Measurements from ENCODE around the gene ECE2. TPM values are rescaled to one million over a fixed set of nuclear protein-coding genes. Genes with fewer than 3 reads are reported as not detected.

Gene ECE2
- total and polyA plus RNA-seq, 10 donors: not detected

DNA sequence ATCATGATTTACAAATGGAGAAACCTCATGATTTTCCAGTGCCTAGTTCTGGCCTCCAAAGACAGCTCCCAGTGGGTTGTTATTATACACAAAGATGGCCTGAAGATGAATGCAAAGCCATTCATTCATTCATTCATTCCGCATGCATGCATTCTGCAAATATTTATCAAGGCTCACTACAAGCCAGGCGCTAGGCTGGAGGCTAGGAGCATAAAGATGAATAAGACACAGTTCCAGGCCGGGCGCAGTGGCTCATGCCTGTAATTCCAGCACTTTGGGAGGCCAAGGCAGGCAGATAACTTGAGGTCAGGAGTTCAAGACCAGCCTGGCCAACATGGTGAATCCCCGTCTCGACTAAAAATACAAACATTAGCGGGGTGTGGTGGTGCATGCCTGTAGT is 20.8 kb downstream of the ECE2 start:
- WGBS, 5 donors: 77 to 92% (median 79%) methylated on average over 7 of the region's 7 CpGs
- peak; percentile 48 for DNase-seq
- Histone ChIP-seq H3K4me3 (no peak overlapping the region), H3K4me1 (peaks cover 14 to 32% (median 26%) of the 10 kb centered on the region in 6 donors), H3K27ac (no peak overlapping the region), H3K27me3 (replicated peaks in 1 of 7) (peaks cover 0 to 5% (median 0%) of the 10 kb centered on the region in 7 donors), H3K36me3 (peaks cover 0 to 17% (median 13%) of the 10 kb centered on the region in 6 donors), H3K9me3 (no peaks in the 10 kb centered on the region)
- intact Hi-C loops (cut with DNase I; ENCODE audit: low total_unique reads): no loop called here
- TF ChIP-seq POLR2AphosphoS5 (IDR thresholded peaks at IDR 0.05): no peak
- TF ChIP-seq POLR2A (IDR thresholded peaks at IDR 0.05): no peak
- TF ChIP-seq, protein P1, sequence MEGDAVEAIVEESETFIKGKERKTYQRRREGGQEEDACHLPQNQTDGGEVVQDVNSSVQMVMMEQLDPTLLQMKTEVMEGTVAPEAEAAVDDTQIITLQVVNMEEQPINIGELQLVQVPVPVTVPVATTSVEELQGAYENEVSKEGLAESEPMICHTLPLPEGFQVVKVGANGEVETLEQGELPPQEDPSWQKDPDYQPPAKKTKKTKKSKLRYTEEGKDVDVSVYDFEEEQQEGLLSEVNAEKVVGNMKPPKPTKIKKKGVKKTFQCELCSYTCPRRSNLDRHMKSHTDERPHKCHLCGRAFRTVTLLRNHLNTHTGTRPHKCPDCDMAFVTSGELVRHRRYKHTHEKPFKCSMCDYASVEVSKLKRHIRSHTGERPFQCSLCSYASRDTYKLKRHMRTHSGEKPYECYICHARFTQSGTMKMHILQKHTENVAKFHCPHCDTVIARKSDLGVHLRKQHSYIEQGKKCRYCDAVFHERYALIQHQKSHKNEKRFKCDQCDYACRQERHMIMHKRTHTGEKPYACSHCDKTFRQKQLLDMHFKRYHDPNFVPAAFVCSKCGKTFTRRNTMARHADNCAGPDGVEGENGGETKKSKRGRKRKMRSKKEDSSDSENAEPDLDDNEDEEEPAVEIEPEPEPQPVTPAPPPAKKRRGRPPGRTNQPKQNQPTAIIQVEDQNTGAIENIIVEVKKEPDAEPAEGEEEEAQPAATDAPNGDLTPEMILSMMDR (IDR thresholded peaks at IDR 0.05 in 8 of 11, conservative IDR thresholded peaks at IDR 0.05 in 3 of 11): no peak

DNA sequence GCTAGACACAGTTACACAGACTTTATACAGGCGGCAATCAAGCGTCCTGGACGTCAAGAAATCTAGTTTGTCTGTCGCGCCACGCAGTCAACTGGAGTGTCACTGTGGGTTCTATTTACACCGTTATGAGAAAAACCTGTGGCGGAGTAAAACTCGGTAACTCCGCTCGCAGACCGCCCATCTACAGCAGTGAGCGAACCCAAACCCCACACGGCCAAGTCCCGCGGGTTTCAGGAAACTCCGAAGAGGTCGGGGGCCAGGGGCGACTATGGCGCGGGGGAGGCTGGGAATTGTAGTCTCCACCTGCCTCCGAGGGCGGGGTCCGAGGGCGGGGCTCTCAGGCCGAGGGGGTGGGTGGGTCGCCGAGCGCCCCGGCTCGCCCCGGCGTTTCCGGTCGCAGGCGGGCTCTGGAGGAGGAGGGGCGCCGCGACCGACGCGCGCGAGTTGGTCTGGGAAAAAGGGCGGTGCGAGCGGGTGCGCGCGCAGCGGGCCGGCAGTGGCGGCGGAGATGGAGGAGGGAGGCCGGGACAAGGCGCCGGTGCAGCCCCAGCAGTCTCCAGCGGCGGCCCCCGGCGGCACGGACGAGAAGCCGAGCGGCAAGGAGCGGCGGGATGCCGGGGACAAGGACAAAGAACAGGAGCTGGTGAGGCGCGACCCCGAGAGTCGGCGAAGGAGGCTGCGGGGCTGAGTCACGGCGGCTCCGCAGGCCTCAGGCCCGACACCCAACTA is 23.1 kb downstream of the ECE2 start, which contains the start of gene PSMD2:
TSS of gene PSMD2 (plus strand) at position 483 of the 729 bp plus-strand sequence. CDS start at position 509, 26 bp downstream.
- intact Hi-C loops (cut with DNase I; ENCODE audit: low total_unique reads): no loop called here
- Histone ChIP-seq H3K27ac (peak within 1 kb of the TSS; percentile 69 to 92 (median 88)), H3K9me3 (no peaks in the 10 kb centered on the region), H3K4me3 (peak within 1 kb of the TSS; percentile 58 to 99 (median 88)), H3K27me3 (replicated peaks in 1 of 7) (no peaks in the 10 kb centered on the region), H3K4me1 (peaks cover 14 to 41% (median 26%) of the 10 kb centered on the region in 6 donors), H3K36me3 (peaks cover 10 to 40% (median 36%) of the 10 kb centered on the region in 6 donors)
- TF ChIP-seq POLR2AphosphoS5 (IDR thresholded peaks at IDR 0.05) (peak; percentile 92 to 96 (median 93)), POLR2A (IDR thresholded peaks at IDR 0.05) (peak in 2 of 3 donors; percentile 41 to 71)
- TF ChIP-seq, protein P1 (IDR thresholded peaks at IDR 0.05 in 8 of 11, conservative IDR thresholded peaks at IDR 0.05 in 3 of 11): peak in 2 of 11 experiments; percentile 16 to 28
- WGBS, 5 donors: 0 to 1% (median 0%) methylated on average over 31 to 78 of the region's 78 CpGs
- DNase-seq: peak; percentile 99

DNA sequence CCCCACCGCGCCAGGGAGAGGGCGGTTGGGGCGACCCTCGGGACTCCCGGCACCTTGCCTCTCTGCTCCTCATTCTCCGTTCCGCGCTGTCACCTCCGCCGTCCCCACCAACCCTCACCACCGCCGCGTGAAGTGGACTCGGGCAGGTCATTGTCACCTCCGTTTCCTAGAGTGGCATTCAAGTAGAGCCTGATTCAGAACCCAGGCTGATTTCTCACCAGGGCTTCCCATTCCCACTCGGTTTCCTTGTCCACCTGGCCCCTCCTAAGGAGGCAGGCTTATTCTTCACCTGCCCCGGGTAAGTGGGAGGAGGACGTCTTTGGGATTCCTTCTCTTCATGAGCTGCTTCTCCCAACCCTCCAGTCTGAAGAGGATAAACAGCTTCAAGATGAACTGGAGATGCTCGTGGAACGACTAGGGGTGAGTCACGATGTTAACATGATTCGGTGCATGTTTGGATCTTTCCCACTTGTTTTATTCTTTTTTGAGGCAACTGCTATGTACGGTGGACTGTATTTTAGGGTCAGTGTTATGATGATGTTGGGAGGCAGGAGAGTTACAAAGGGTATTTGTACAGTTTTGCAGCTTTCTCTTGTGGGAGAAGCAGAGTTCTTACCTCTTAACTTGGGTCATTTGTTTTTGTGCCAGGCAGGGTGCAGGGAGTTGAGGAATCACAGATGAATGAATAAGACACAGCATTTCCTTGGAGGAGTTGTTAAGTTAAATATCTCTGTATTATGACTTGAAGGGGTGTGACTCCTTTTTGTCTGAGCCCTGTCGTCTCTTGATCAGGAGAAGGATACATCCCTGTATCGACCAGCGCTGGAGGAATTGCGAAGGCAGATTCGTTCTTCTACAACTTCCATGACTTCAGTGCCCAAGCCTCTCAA is 23.9 kb downstream of the ECE2 start:
- Histone ChIP-seq H3K36me3 (peaks cover 12 to 48% (median 44%) of the 10 kb centered on the region in 6 donors), H3K9me3 (no peaks in the 10 kb centered on the region), H3K27me3 (replicated peaks in 1 of 7) (no peaks in the 10 kb centered on the region), H3K4me3 (peak overlapping the region; percentile 58 to 99 (median 88)), H3K4me1 (peaks cover 14 to 41% (median 26%) of the 10 kb centered on the region in 6 donors), H3K27ac (peak overlapping the region; percentile 24 to 92 (median 84))
- DNase-seq: no peak
- intact Hi-C loops (cut with DNase I; ENCODE audit: low total_unique reads): no loop called here
- TF ChIP-seq POLR2AphosphoS5 (IDR thresholded peaks at IDR 0.05) (no peak), POLR2A (IDR thresholded peaks at IDR 0.05) (no peak)
- TF ChIP-seq, protein P1 (IDR thresholded peaks at IDR 0.05 in 8 of 11, conservative IDR thresholded peaks at IDR 0.05 in 3 of 11): no peak
- WGBS, 5 donors: 19 to 21% (median 20%) methylated on average over 26 to 29 of the region's 29 CpGs
